ENCODE data around the gene AFAP1.

The AFAP1 gene

GRCh38 chr4:7838136-7838782 is 101.4 kb downstream of the AFAP1 start:
- DNase-seq: no peak

GRCh38 chr4:7837597-7838135 is 102.0 kb downstream of the AFAP1 start:
- DNase-seq: no peak

DNA sequence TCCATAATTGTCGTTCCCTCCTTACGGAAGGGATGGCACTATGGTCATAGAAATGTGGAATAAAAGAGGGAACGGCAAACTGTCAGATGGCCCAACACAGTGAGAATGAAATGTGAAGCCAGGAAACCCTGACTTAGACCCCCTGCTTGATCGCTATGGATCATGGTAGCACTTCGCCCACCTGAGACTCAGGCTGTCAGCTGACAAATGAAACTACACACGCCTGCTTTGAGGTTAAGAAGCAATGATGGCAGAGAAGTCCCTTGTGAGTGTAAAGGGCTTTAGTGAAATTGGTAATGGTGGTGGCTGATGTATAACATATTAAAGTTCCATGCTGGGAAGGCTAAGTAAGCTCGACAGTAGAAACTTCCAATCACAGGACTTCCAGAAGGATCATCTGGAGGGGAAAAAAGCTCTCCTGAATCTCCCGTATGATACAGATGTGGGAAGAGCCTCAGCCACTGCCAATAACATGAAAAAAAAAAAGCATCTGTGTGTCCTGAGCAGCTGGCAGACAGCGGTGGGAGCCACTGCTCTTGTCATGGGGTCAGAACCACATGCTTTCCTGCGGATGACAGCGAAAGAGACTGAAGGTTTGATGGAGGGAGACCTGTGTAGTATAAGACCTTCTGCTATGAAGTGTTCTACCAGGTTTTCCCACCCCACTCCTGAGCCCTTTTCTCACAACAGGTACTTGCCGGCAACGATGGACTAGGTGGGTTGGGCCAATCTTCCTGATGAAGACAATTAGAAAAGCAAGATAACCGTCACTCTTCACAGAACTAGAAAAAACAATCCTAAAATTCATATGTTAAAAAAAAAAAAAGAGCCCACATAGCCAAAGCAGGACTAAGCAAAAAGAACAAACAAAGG is 107.6 kb downstream of the AFAP1 start:
- DNase-seq: no peak

DNA sequence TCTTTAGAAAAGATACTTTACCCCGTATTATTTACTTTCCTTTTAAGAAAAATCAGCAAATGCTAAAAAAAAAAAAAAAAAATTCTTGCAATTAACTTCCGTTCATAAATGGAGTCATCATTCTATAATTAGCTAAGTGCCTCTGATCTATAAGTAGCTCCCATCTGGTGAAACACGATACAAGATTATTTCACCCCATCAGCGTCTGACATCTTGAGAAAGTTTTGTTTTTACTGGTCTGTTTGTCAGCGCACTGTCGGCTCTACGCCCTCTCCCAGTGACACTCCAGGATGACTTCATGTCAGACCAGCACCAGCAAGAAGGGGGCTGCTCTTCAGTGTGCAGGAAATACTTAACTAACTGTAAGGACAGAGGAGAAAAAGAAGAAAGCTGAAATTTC is 108.3 kb downstream of the AFAP1 start:
- DNase-seq: no peak

DNA sequence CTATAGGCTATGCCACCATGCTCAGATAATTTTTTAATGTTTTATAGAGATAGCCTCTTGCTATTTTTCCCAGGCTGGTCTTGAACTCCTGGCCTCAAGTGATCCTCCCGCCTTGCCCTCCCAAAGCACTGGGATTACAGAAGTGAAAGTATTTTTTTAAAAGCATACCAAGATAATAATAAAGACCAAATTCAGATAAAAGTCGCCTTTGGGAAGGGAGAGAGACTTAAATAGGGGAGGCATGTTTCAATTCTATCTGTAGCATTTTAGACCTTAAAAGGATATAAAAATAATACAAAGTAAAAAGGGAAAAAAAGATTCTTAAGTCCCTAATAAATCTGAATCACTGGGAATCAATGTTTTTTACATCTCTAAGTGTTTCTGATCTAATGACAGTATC is 108.9 kb downstream of the AFAP1 start:
- DNase-seq: no peak

DNA sequence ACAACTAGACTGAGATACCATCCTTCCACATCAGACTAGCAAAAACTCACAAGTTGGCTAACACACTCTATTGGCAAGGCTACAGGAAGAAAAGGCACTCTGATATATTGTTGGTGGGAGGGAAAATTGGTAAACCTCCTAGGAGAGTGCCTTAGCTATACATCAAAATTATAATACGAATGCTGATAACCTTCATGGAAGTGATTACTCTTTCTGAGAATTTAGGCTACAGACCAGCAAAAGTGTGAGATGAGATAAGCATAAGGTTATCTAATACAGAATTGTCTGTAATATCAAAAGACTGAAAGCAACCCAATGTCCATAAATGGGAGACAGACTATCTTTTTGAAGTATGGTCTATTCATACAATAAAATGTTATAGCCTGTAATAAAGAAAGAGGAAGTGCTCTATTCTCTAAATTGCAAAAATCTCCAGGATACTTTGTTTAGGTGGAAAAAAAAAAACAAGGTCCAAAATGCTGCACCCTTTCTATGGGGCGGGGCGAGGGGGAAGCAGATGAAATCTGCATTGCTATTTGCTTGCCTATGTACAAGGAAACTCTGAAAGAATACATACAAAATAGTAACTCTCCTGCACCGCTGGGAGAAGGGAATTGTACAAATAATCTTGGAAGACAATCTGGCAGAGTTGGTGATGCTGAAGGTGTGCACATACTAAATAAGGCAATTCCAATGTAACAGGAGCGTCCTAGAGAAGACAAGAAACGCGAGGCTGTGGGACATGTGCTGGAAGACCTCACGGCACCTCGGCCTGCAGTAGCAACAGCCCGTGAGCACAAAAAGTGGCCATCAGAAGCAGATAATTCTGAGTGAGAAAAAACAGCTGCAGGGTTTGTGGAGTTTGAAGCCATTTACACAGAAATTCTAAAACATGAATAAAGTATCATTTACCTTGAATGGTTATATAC is 109.7 kb downstream of the AFAP1 start:
- no peak for DNase-seq

DNA sequence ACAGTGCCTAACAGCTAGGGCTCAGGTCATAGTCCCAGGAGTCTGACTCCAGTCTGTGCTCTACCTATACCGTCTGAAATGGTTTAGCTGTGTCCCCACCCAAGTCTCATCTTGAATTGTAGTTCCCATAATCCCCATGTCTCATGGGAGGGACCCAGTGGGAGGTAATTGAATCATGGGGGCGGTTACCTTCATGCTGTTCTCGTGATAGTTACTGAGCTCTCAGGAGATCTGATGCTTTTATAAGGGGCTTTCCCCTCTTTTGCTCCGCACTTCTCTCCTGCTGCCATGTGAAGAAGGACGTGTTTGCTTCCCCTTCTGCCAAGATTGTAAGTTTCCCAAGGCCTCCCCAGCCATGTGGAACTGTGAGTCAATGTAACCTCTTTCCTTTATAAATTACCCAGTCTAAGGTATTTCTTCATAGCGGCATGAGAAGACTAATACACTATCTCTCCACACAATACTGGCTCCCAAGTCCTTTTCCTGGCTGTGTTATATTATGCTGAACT is 110.8 kb downstream of the AFAP1 start:
- no peak for DNase-seq

GRCh38 chr4:7828011-7828720 is 111.5 kb downstream of the AFAP1 start:
- DNase-seq: peak in 1 of 2 donors; percentile 32

GRCh38 chr4:7827566-7827965 is 112.1 kb downstream of the AFAP1 start:
- DNase-seq: no peak

- no peak for DNase-seq
These were observed 112.8 kb downstream of the AFAP1 start for GRCh38 chr4:7826909-7827306.

DNA sequence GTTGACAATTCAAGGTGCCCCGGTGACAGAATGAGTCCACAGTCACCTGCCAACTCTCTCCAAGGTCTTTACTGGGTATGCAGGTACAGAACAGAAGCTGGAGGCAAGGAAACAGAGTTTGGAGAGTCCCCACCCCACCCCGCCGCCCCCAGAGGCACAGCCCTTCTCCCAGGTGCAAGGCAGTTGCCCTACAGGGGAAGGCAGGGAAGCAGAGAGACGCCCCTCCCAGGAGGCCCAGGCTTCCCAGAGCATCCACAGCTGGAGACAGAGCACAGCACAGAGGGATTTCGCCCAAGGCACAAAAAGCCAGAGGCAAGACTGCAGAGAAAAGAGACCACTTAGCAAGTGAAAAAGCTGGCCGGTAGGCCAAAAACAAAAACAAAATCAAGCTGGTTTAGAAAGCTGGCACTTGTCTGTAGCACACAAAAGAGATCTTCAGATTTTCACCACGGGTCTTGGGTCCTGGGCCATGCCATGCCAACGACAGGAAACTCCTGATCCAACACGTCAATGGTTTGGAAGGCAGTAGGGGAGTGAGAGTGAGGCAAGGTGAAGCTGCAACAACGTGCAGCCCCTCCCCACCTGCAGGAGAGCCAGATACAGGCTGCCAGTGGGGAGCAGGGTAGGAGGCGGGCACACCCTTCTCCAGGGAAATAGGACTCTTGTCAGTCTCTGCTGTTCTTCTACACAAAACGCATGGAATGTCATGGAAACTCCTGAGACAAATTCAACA is 113.3 kb downstream of the AFAP1 start:
- DNase-seq: no peak

DNA sequence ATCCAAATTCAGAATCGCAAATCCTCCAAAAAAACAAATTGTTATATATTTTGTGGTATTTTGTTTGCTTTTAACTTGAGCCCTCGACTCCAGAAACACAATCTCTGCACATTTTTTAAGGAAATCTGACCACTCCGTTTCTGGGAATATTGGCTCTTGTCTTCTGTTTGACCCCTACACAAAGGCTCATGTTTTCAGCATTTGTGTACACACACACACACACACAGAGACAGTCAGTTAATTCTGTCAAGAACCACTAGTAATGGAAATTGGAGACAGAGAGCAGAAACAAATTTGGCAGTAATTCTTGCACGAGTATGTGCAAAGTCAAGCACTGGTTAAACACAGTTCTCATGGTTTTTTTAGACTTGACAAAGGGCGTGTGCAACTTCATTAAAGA is 115.4 kb downstream of the AFAP1 start:
- DNase-seq: no peak

- no peak for DNase-seq
These were observed 116.2 kb downstream of the AFAP1 start for GRCh38 chr4:7823416-7823824.

DNA sequence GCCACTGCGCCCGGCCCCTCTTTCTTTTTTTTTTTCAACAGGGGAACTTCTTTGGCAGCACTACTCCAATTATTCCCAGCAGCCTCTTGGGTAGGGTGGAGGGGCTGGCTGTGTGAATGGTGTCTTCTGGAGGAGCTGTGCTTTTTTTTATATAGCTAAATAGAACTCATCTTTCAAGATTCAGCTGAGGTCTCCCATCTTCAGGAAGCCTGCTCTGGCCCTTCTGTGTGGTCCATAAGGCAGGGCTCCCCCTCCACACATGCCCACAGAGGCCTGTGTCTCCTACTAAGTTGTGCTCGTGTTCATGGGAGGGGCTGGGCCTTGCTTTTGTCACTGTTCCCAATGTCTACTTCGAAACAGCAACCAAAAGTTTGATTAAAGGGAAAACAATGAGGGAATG is 116.8 kb downstream of the AFAP1 start:
- no peak for DNase-seq

DNA sequence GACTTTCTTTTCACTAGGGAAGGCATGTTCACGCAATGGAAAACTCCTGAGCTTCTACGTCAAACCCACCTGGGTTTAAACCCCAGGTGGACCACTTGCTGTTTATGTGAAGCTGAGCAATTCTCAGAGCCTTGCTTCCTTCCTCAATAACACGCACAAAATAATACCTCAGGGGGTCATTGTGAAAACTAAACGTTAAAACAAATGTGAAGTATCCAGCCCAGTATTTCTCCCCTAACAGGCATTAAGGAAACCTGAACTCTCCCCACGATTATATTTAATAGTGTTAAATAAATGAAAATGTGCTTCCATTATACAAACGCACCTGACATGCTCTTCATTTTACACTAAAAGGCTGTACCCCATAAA is 117.5 kb downstream of the AFAP1 start:
- DNase-seq: no peak

- no peak for DNase-seq
These were observed 118.2 kb downstream of the AFAP1 start for GRCh38 chr4:7821245-7822136.

GRCh38 chr4:7820031-7820818 is 119.4 kb downstream of the AFAP1 start:
- no peak for DNase-seq

- no peak for DNase-seq
These were observed 120.2 kb downstream of the AFAP1 start for GRCh38 chr4:7819446-7819845.

DNA sequence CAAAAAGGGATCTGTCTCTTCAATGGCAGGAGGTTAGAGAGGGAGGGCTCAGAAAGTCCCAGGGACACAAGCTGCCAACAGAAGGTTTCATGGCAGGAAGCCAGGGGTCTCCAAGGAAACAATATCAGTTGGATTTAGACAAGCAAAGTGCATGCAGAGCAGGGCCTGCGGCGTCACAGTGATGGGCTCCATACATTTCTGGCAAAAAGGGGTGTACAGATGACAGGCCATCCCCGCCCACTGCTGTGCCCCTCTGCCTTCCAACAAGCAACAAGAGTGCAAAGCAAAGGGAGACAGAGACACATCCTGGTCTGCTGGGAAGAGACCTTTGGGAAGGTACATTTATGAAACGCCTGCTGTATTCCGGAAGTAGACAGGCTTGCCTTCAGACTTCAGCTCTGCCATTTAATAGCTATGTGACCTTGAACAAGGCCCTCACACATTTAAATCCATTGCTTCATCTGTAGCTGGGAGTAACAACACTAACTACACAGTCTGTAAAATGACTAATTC is 121.2 kb downstream of the AFAP1 start:
- no peak for DNase-seq
